K562 (cell line): Measurements from ENCODE around the gene STK31. TPM values are rescaled to one million over a fixed set of nuclear protein-coding genes. Genes with fewer than 3 reads are reported as not detected.

Source experiments
- BMI1 ChIP-seq: fragments of 150-350 bp; IDR thresholded peaks from 2 replicates; pipeline ENCODE4 v1.6.1; 2014; ENCODE audit warnings: low read length
- E2F5 ChIP-seq: sonication (generic); formaldehyde crosslinking; IDR thresholded peaks from 2 replicates; pipeline ENCODE4 v1.8.0; 2022; ENCODE audit warnings: mild to moderate bottlenecking, missing genetic modification reagents
- FOS ChIP-seq: IDR thresholded peaks from 3 replicates; pipeline ENCODE4 v1.6.1; 2011; ENCODE audit not compliant: insufficient read length; ENCODE audit errors: extremely low read depth
- FOXA3 ChIP-seq, 2 experiments: fragments of 450-650 bp in 1 of 2; sonication (generic) in 1 of 2; formaldehyde crosslinking; IDR thresholded peaks in 1 of 2; conservative IDR thresholded peaks in 1 of 2; 2 replicates each; pipeline versions ENCODE4 v1.4.0 to v1.8.0; 2020 to 2022; ENCODE audit warnings: mild to moderate bottlenecking in 2 of 2, missing genetic modification reagents in 1 of 2
- FOXM1 ChIP-seq, 2 experiments: fragments of 450-650 bp in 1 of 2; sonication (generic) in 1 of 2; formaldehyde crosslinking in 1 of 2; IDR thresholded peaks; 2 replicates each; pipeline versions ENCODE4 v1.6.1 to v1.9.0; 2017 to 2022; ENCODE audit warnings: low read depth in 2 of 2, mild to moderate bottlenecking in 2 of 2, missing genetic modification reagents in 1 of 2, moderate library complexity in 1 of 2
- HCFC1 ChIP-seq: IDR thresholded peaks from 2 replicates; pipeline ENCODE4 v1.6.1; 2012; ENCODE audit warnings: low read depth, low read length, improper control_type of control experiment
- HDAC1 ChIP-seq, 2 experiments: fragments of 450-650 bp; IDR thresholded peaks; 2 replicates each; pipeline ENCODE4 v1.6.1; 2016 to 2017; ENCODE audit warnings: inconsistent platforms in 1 of 2, mild to moderate bottlenecking in 1 of 2, moderate library complexity in 1 of 2
- HOXB6 ChIP-seq: fragments of 250-450 bp; sonication (Bioruptor Pico); IDR thresholded peaks from 2 replicates; pipeline ENCODE4 v1.5.1; 2022; ENCODE audit warnings: mild to moderate bottlenecking, borderline replicate concordance
- LARP7 ChIP-seq: fragments of 450-650 bp; IDR thresholded peaks from 2 replicates; pipeline ENCODE4 v1.6.1; 2016
- MAX ChIP-seq: sonication (generic); formaldehyde crosslinking; IDR thresholded peaks from 2 replicates; pipeline ENCODE4 v1.9.0; 2022; ENCODE audit warnings: mild to moderate bottlenecking, missing genetic modification reagents
- NBN ChIP-seq: fragments of 450-650 bp; IDR thresholded peaks from 2 replicates; pipeline ENCODE4 v1.6.1; 2016; ENCODE audit warnings: low read depth, mild to moderate bottlenecking
- NCOA1 ChIP-seq: fragments of 450-650 bp; IDR thresholded peaks from 2 replicates; pipeline ENCODE4 v1.6.1; 2016; ENCODE audit warnings: low read depth
- NCOA2 ChIP-seq, 2 experiments: fragments of 450-650 bp; IDR thresholded peaks; 2 replicates each; pipeline ENCODE4 v1.6.1; 2018; ENCODE audit warnings: mild to moderate bottlenecking in 2 of 2, moderate library complexity in 1 of 2; ENCODE audit not compliant: partially characterized antibody in 2 of 2
- PHTF2 ChIP-seq: fragments of 250-450 bp; sonication (Bioruptor Pico); IDR thresholded peaks from 2 replicates; pipeline ENCODE4 v1.5.0; 2021; ENCODE audit warnings: mild to moderate bottlenecking
- RBFOX2 ChIP-seq: fragments of 200-400 bp; formaldehyde crosslinking; IDR thresholded peaks from 2 replicates; pipeline ENCODE4 v1.6.1; 2017; ENCODE audit warnings: low read depth, mild to moderate bottlenecking, low read length, moderate library complexity
- RFX7 ChIP-seq: fragments of 250-450 bp; sonication (Bioruptor Pico); IDR thresholded peaks from 2 replicates; pipeline ENCODE4 v1.5.1; 2021; ENCODE audit warnings: mild to moderate bottlenecking
- SMARCE1 ChIP-seq: fragments of 450-650 bp; IDR thresholded peaks from 2 replicates; pipeline ENCODE4 v1.7.1; 2016; ENCODE audit warnings: mild to moderate bottlenecking
- TEAD2 ChIP-seq: fragments of 450-650 bp; IDR thresholded peaks from 2 replicates; pipeline ENCODE4 v1.6.1; 2016; ENCODE audit warnings: missing genetic modification characterization, control low read depth, missing compliant biosample characterization
- ZNF24 ChIP-seq: fragments of 450-650 bp; IDR thresholded peaks from 2 replicates; pipeline ENCODE4 v1.6.1; 2016
- ZNF395 ChIP-seq: fragments of 200-800 bp; sonication (Bioruptor generic); IDR thresholded peaks from 2 replicates; pipeline ENCODE4 v1.6.1; 2017; ENCODE audit warnings: missing genetic modification characterization, missing compliant biosample characterization
- ZNF655 ChIP-seq: fragments of 250-450 bp; sonication (Bioruptor Pico); IDR thresholded peaks from 2 replicates; pipeline ENCODE4 v1.5.0; 2021
- polyA plus RNA-seq, 8 experiments: library from polyadenylated mRNA; depleted of rRNA in 4 of 8; stranded (reverse) in 5 of 8; unstranded in 3 of 8; fragments of >200 nt; fragmentation: Nextera tagmentation in 2 of 8; fragmentation: Illumina TruSeq in 1 of 8; extraction: Ambion mirVana in 2 of 8; extraction: Trizol in 1 of 8; gene quantifications; 2 replicates each; pipeline versions ENCODE4 v1.2.1 to v1.2.3, GENCODE V29; 2011 to 2014; ENCODE audit warnings: inconsistent platforms in 1 of 8, missing spikeins in 1 of 8
- total RNA-seq, 7 experiments: library from RNA; depleted of rRNA in 6 of 7; stranded (reverse); fragments of >200 nt in 6 of 7; fragmentation: Illumina TruSeq in 2 of 7; extraction: Trizol in 2 of 7; gene quantifications; 2 replicates each; pipeline versions ENCODE4 v1.2.1 to v1.2.3, GENCODE V29; 2011 to 2021; ENCODE audit warnings: low replicate concordance in 1 of 7

The STK31 gene
- total and polyA plus RNA-seq, 9 of the 15 experiments (the other 6 are each of a cell fraction or from before 2014, with no cell fraction given), result 0.09 to 1.2 (median 0.26) TPM

DNA sequence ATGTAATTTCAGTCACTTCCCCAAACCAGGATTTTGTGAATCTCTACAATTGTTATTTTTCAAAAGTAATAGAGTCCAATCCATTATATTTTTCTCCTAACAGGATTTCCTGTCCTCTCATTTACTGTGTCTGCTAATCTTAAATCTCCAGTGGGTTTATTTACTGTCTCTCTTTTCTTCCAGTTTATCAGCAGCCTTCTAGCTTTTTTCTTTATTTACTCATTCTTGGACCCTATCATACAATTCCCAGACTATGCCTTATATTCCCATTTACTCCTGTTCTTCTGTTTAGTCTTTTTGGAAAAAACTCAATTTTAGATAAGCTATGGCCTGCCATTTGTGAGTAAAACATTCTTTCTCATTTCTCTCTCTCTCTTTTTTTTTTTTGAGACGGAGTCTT lies 94.7 kb downstream of the STK31 start (continued):
- TF ChIP-seq E2F5 (CRISPR knock-in tag), result no peak
- TF ChIP-seq FOS, result no peak
- no peak for TF ChIP-seq ZNF395 (CRISPR knock-in tag)
- no peak for TF ChIP-seq ZNF655 (CRISPR knock-in tag)
- no peak for TF ChIP-seq TEAD2 (tag)
- no peak for TF ChIP-seq RFX7 (CRISPR knock-in tag)
- TF ChIP-seq LARP7, result no peak
- 0 out of 4 replicates have a peak, but pooled peaks of 1 of the 2 experiments have one; percentile 24 for TF ChIP-seq HDAC1 (IDR thresholded peaks at IDR 0.05)
- no peak for TF ChIP-seq MAX (CRISPR knock-in tag)
- no peak for TF ChIP-seq RBFOX2
- peak in 1 of 2 experiments; percentile 59; a peak in 1 of 4 replicates for TF ChIP-seq FOXA3 (CRISPR knock-in tag; conservative IDR thresholded peaks at IDR 0.05 in 1 of 2, IDR thresholded peaks at IDR 0.05 in 1 of 2)
- TF ChIP-seq ZNF24, result no peak
- no peak for TF ChIP-seq HOXB6 (CRISPR knock-in tag)
- 0 out of 2 replicates have a peak, but pooled peaks have one; percentile 41 for TF ChIP-seq NCOA1
- peak; percentile 29; the same call in 1 of the 2 replicates for TF ChIP-seq SMARCE1
- TF ChIP-seq NBN, result peak; percentile 36; the same call in 1 of the 2 replicates
- TF ChIP-seq BMI1, result no peak
- TF ChIP-seq PHTF2 (CRISPR knock-in tag), result no peak
- TF ChIP-seq HCFC1, result no peak
- no peak for TF ChIP-seq NCOA2 (IDR thresholded peaks at IDR 0.05; ENCODE audit: partially characterized antibody in 2 of 2)
- TF ChIP-seq FOXM1 (IDR thresholded peaks at IDR 0.05; ENCODE audit: low read depth), result peak; percentile 15; the same call in 1 of the 2 replicates
- TF ChIP-seq FOXM1 (CRISPR knock-in tag; IDR thresholded peaks at IDR 0.05; ENCODE audit: low read depth), result no peak
- TF ChIP-seq, all 486 proteins: peak for 11
